ENCODE measurements around the gene TBC1D5.

GRCh38 chr3:17747174-17747889 is 4.9 kb upstream of the TBC1D5 start:
- TF ChIP-seq, protein P1, sequence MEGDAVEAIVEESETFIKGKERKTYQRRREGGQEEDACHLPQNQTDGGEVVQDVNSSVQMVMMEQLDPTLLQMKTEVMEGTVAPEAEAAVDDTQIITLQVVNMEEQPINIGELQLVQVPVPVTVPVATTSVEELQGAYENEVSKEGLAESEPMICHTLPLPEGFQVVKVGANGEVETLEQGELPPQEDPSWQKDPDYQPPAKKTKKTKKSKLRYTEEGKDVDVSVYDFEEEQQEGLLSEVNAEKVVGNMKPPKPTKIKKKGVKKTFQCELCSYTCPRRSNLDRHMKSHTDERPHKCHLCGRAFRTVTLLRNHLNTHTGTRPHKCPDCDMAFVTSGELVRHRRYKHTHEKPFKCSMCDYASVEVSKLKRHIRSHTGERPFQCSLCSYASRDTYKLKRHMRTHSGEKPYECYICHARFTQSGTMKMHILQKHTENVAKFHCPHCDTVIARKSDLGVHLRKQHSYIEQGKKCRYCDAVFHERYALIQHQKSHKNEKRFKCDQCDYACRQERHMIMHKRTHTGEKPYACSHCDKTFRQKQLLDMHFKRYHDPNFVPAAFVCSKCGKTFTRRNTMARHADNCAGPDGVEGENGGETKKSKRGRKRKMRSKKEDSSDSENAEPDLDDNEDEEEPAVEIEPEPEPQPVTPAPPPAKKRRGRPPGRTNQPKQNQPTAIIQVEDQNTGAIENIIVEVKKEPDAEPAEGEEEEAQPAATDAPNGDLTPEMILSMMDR (conservative IDR thresholded peaks at IDR 0.05; ENCODE audit: low read length) = no peak
- no peak for TF ChIP-seq EZH2phosphoT487 (IDR thresholded peaks at IDR 0.05; ENCODE audit: borderline replicate concordance)

All from Loucy (cell line).